ENCODE measurements around the gene TMEFF2.

DNA sequence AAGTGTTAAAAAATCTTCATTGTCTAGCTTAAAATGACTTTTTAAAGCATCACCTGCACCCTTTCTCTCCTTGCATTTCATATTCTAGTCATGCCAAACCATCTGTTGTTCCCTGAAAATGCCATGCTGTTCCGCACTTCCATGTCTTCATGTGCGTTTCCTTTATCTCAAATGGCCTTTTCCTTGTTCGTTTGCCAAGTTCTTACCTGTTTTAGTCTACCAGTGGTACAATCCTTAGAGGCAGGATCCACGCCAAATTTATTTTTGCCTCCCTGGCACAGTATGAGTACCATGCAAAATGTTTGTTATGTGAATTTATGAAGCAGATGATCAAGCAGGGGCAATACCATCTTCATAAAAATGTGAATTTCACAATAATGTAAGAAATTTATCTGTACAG, 37.0 kb downstream of the TMEFF2 start:
- no peak for TF ChIP-seq CTCF (IDR thresholded peaks at IDR 0.05)
- no peak for TF ChIP-seq ZFX (IDR thresholded peaks at IDR 0.05; ENCODE audit: borderline replicate concordance)

Measured in 22Rv1 (cell line).